Transverse colon (tissue), 3 donors: ENCODE results near the gene ARMC2.

Source experiments
- CTCF ChIP-seq, 5 experiments: fragments of 200-600 bp in 3 of 5; fragments of 450-650 bp in 2 of 5; sonication (generic) in 3 of 5; IDR thresholded peaks; 1 replicate in 2 of 5; 2 replicates in 3 of 5; pipeline ENCODE4 v1.5.1; 2016 to 2017; ENCODE audit warnings: antibody characterized with exemption in 5 of 5, inconsistent platforms in 3 of 5, mild to moderate bottlenecking in 2 of 5, moderate library complexity in 1 of 5
- EP300 ChIP-seq: sonication (generic); formaldehyde crosslinking; IDR thresholded peaks from one replicate; pipeline ENCODE4 v1.6.1; 2017; ENCODE audit warnings: antibody characterized with exemption, low read depth
- POLR2A ChIP-seq: fragments of 450-650 bp; IDR thresholded peaks from one replicate; pipeline ENCODE4 v1.6.1; 2016; ENCODE audit warnings: antibody characterized with exemption, mild to moderate bottlenecking, moderate library complexity

GRCh38 chr6:109010705-109011102 lies 162.5 kb downstream of the ARMC2 start:
- TF ChIP-seq POLR2A (no peak), CTCF (IDR thresholded peaks at IDR 0.05) (no peak), EP300 (no peak)
